Renal cortical epithelial cell (primary cell): ENCODE measurements around the gene PTPN14. TPM values are rescaled to one million over a fixed set of nuclear protein-coding genes. Genes with fewer than 3 reads are reported as not detected.

ENCODE experiments used
- DNase-seq: peaks from one replicate; pipeline ENCODE4 v3.0.0-alpha.2; 2011; ENCODE audit warnings: low read depth
- total RNA-seq: library from RNA; depleted of rRNA; stranded (reverse); fragments of >200 nt; gene quantifications from 2 replicates; pipeline ENCODE4 v1.2.3, GENCODE V29; 2014

Gene PTPN14
- total RNA-seq, 1 donor from 2014 or later, result 114 TPM

- peak; percentile 73 for DNase-seq
Observed at GRCh38 chr1:214476229-214476985, 75.0 kb downstream of the PTPN14 start.

- DNase-seq, result no peak
Observed at GRCh38 chr1:214475746-214476145, 75.7 kb downstream of the PTPN14 start.

- no peak for DNase-seq
Observed at GRCh38 chr1:214475331-214475730, 76.1 kb downstream of the PTPN14 start.

- DNase-seq, result no peak
Observed at GRCh38 chr1:214474467-214474866, 76.9 kb downstream of the PTPN14 start.

GRCh38 chr1:214473862-214474261 lies 77.5 kb downstream of the PTPN14 start:
- DNase-seq, result no peak

GRCh38 chr1:214473387-214473786 lies 78.0 kb downstream of the PTPN14 start:
- DNase-seq, result peak; percentile 54

- DNase-seq, result peak; percentile 59
Observed at GRCh38 chr1:214472364-214472763, 79.0 kb downstream of the PTPN14 start.

- DNase-seq, result peak; percentile 57
Observed at GRCh38 chr1:214471458-214471857, 79.9 kb downstream of the PTPN14 start.

GRCh38 chr1:214470132-214470531 lies 81.3 kb downstream of the PTPN14 start:
- DNase-seq, result no peak

- DNase-seq, result no peak
Observed at GRCh38 chr1:214469290-214469689, 82.1 kb downstream of the PTPN14 start.

GRCh38 chr1:214467078-214467585 lies 84.3 kb downstream of the PTPN14 start:
- DNase-seq, result peak; percentile 62

- peak; percentile 55 for DNase-seq
Observed at GRCh38 chr1:214466403-214467077, 84.9 kb downstream of the PTPN14 start.

GRCh38 chr1:214464445-214465287 lies 86.7 kb downstream of the PTPN14 start:
- DNase-seq, result no peak

GRCh38 chr1:214463596-214463995 lies 87.8 kb downstream of the PTPN14 start:
- no peak for DNase-seq

GRCh38 chr1:214462882-214463281 lies 88.5 kb downstream of the PTPN14 start:
- no peak for DNase-seq

GRCh38 chr1:214461305-214461704 lies 90.1 kb downstream of the PTPN14 start:
- DNase-seq, result no peak

- DNase-seq, result no peak
Observed at GRCh38 chr1:214460304-214460916, 91.0 kb downstream of the PTPN14 start.

- DNase-seq, result no peak
Observed at GRCh38 chr1:214459895-214460294, 91.5 kb downstream of the PTPN14 start.

GRCh38 chr1:214458541-214458940 lies 92.9 kb downstream of the PTPN14 start:
- DNase-seq, result peak; percentile 56

- DNase-seq, result no peak
Observed at GRCh38 chr1:214455971-214456867, 95.2 kb downstream of the PTPN14 start.

- no peak for DNase-seq
Observed at GRCh38 chr1:214455479-214455878, 95.9 kb downstream of the PTPN14 start.
